KMS-11 (cell line): ENCODE data around the gene SLC7A7.

Experiments
- H2AFZ ChIP-seq: fragments of 200-600 bp; sonication (generic); 2 replicates; pipeline ENCODE4 v1.6.1; 2016; ENCODE audit warnings: antibody characterized with exemption, mixed run types, low read depth
- H3K27ac ChIP-seq: fragments of 200-600 bp; sonication (generic); 2 replicates; pipeline ENCODE4 v1.6.1; 2016; ENCODE audit warnings: mild to moderate bottlenecking, mixed run types
- H3K27me3 ChIP-seq: fragments of 200-600 bp; sonication (generic); 2 replicates; pipeline ENCODE4 v1.6.1; 2017; ENCODE audit warnings: mild to moderate bottlenecking, low read depth, mixed run types, moderate library complexity; ENCODE audit not compliant: insufficient read depth
- H3K36me3 ChIP-seq: fragments of 200-600 bp; sonication (generic); 2 replicates; pipeline ENCODE4 v1.6.1; 2017; ENCODE audit warnings: mild to moderate bottlenecking, mixed run types; ENCODE audit not compliant: insufficient read depth
- H3K4me1 ChIP-seq: fragments of 200-600 bp; sonication (generic); 2 replicates; pipeline ENCODE4 v1.6.1; 2016; ENCODE audit warnings: mild to moderate bottlenecking, low read depth, mixed run types; ENCODE audit not compliant: poor library complexity, severe bottlenecking
- H3K4me2 ChIP-seq: fragments of 200-600 bp; sonication (generic); 2 replicates; pipeline ENCODE4 v1.7.0; 2016; ENCODE audit warnings: mild to moderate bottlenecking, mixed run types
- H3K4me3 ChIP-seq: fragments of 200-600 bp; sonication (generic); IDR thresholded peaks from 2 replicates; pipeline ENCODE4 v1.6.1; 2017; ENCODE audit warnings: low read depth, low read length, mixed read lengths; ENCODE audit not compliant: insufficient read depth
- H3K79me2 ChIP-seq: fragments of 200-600 bp; sonication (generic); 2 replicates; pipeline ENCODE4 v1.6.1; 2016; ENCODE audit warnings: low read depth, mixed run types; ENCODE audit not compliant: insufficient read depth
- H3K9ac ChIP-seq: fragments of 200-600 bp; sonication (generic); 2 replicates; pipeline ENCODE4 v1.6.1; 2016; ENCODE audit warnings: mild to moderate bottlenecking, mixed run types
- H4K20me1 ChIP-seq: fragments of 200-600 bp; sonication (generic); 2 replicates; pipeline ENCODE4 v1.6.1; 2016; ENCODE audit warnings: mild to moderate bottlenecking, mixed run types; ENCODE audit not compliant: insufficient read depth
- TF ChIP-seq, protein P1 (sequence below): fragments of 200-600 bp; sonication (generic); conservative IDR thresholded peaks from 2 replicates; pipeline ENCODE4 v1.6.1; 2017; ENCODE audit warnings: low read depth, mild to moderate bottlenecking, antibody characterized with exemption, low read length, moderate library complexity, mixed read lengths

Gene SLC7A7

DNA sequence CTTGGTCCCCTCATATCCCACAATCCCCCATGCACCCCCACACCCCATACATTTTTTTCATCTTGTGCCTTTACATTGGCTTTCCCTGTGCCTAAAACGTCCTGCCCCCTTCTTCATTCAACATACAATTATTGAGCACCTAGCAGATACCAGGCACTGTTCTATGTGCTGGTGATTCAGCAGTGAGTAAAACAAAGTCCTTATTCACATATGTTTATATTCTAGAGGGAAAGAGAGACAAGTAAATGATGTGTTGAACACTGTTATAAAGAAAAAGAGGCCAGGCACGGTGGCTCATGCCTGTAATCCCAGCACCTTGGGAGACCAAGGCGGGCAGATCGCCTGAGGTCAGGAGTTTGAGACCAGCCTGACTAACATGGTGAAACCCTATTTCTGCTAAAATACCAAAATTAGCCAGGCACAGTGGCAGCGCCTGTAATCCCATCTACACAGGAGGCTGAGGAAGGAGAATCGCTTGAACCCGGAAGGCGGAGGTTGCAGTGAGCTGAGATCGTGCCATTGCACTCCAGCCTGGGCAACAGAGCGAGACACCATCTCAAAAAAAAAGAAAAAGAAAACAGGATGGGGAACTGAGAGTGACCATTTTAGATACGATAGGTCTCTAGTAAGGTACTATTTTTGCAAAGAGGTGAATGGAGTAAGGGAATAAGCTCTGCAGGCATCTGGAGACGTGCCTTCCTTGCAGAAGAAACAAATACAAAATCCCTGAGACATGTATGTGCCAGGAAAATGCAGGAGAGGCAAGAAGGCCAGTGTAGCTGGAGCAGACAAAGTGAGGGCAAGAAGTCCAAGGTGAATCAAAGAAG, 12.2 kb downstream of the SLC7A7 start:
- no peaks in the 10 kb centered on the region for H4K20me1 ChIP-seq
- no peak overlapping the region for H3K4me2 ChIP-seq
- H2AFZ ChIP-seq, result no peak overlapping the region
- no peaks in the 10 kb centered on the region for H3K27me3 ChIP-seq
- H3K79me2 ChIP-seq, result no peaks in the 10 kb centered on the region
- H3K9ac ChIP-seq, result no peak overlapping the region
- no peaks in the 10 kb centered on the region for H3K36me3 ChIP-seq
- peaks cover 8% of the 10 kb centered on the region for H3K4me1 ChIP-seq
- TF ChIP-seq, protein P1, sequence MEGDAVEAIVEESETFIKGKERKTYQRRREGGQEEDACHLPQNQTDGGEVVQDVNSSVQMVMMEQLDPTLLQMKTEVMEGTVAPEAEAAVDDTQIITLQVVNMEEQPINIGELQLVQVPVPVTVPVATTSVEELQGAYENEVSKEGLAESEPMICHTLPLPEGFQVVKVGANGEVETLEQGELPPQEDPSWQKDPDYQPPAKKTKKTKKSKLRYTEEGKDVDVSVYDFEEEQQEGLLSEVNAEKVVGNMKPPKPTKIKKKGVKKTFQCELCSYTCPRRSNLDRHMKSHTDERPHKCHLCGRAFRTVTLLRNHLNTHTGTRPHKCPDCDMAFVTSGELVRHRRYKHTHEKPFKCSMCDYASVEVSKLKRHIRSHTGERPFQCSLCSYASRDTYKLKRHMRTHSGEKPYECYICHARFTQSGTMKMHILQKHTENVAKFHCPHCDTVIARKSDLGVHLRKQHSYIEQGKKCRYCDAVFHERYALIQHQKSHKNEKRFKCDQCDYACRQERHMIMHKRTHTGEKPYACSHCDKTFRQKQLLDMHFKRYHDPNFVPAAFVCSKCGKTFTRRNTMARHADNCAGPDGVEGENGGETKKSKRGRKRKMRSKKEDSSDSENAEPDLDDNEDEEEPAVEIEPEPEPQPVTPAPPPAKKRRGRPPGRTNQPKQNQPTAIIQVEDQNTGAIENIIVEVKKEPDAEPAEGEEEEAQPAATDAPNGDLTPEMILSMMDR, result no peak
- no peak overlapping the region for H3K27ac ChIP-seq
- no peak overlapping the region for H3K4me3 ChIP-seq

DNA sequence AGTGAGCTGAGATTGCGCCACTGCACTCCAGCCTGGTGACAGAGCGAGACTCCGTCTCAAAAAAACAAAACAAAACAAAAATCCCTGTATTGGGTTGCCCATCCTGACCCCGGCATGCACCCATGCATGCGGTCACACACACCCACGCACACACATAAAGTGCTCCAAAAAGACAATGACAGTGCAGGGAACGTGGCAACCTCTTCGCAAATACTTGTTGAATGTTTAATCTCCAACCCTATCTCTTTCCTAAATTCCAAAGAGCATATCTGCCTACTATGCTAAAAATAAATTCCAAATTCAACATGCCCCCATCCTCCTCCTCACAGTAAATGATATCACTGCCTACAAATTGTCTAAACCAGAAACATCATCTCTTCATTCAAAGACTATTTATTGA, 13.5 kb downstream of the SLC7A7 start:
- Histone ChIP-seq H3K27me3 (no peaks in the 10 kb centered on the region), H3K79me2 (no peaks in the 10 kb centered on the region), H3K27ac (no peak overlapping the region), H3K36me3 (no peaks in the 10 kb centered on the region), H3K4me3 (no peak overlapping the region), H4K20me1 (no peaks in the 10 kb centered on the region), H3K4me2 (no peak overlapping the region), H2AFZ (no peak overlapping the region), H3K9ac (no peak overlapping the region), H3K4me1 (peaks cover 14% of the 10 kb centered on the region)
- TF ChIP-seq, protein P1, result no peak

DNA sequence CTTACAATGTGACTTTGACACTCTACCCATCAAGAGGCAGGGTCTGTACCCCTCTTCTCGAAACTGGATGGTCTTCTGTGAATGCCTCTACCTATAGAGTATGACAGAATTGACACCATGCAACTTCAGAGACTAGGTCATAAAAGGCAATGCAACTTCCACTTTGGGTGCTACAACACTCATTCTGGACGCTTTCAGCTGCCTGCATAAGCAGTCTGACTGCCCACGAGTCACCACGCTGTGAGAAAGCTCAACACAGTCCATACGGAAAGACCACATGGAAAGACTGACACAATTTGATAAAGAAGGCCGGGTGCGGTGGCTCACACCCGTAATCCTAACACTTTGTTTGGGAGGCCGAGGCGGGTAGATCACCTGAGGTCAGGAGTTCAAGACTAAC, 14.9 kb downstream of the SLC7A7 start:
- no peaks in the 10 kb centered on the region for H3K36me3 ChIP-seq
- H3K27me3 ChIP-seq, result no peaks in the 10 kb centered on the region
- H3K79me2 ChIP-seq, result no peaks in the 10 kb centered on the region
- H3K9ac ChIP-seq, result no peak overlapping the region
- H3K4me1 ChIP-seq, result peaks cover 26% of the 10 kb centered on the region
- no peak overlapping the region for H3K4me2 ChIP-seq
- no peak overlapping the region for H2AFZ ChIP-seq
- H4K20me1 ChIP-seq, result no peaks in the 10 kb centered on the region
- H3K27ac ChIP-seq, result no peak overlapping the region
- TF ChIP-seq, protein P1, result no peak
- H3K4me3 ChIP-seq, result no peak overlapping the region

DNA sequence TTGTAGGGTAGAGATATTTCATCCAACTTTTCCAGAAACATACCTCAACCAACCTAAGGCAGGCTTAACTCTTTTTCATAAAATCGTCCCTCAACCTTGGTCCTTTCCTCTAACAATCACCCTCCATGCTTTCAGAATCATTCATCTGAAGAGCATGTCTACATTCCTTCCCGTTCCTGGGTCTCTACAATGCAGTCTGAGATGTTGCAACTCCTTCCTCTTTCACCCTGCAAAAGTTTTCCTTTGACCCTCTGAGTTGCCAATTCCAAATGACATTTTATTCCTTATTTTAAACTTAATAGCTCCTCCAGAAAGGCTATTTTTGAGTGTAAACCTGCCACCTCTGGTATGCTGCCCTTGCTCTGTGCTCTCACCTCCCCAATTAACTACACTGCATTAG, 16.7 kb downstream of the SLC7A7 start:
- TF ChIP-seq, protein P1, result no peak
- Histone ChIP-seq H3K4me2 (no peak overlapping the region), H3K79me2 (no peaks in the 10 kb centered on the region), H3K27ac (no peak overlapping the region), H3K9ac (no peak overlapping the region), H3K4me3 (no peak overlapping the region), H3K27me3 (no peaks in the 10 kb centered on the region), H3K36me3 (no peaks in the 10 kb centered on the region), H2AFZ (no peak overlapping the region), H4K20me1 (no peaks in the 10 kb centered on the region), H3K4me1 (peaks cover 19% of the 10 kb centered on the region)
